IPS-NIHi7 (cell line): Measurements from ENCODE around the gene KRT83.
"Not testable (repeated sequence)": the region's sequence is repeated elsewhere in the genome, so short reads cannot be mapped to it uniquely, and the experiment has no call there.

ENCODE experiments used
- DNase-seq: peaks from one replicate; pipeline ENCODE4 v3.0.0; 2012; ENCODE audit warnings: mixed read lengths; ENCODE audit errors: extremely low spot score

The KRT83 gene

GRCh38 chr12:52308806-52309425, 12.3 kb downstream of the KRT83 start:
- no peak for DNase-seq

DNA sequence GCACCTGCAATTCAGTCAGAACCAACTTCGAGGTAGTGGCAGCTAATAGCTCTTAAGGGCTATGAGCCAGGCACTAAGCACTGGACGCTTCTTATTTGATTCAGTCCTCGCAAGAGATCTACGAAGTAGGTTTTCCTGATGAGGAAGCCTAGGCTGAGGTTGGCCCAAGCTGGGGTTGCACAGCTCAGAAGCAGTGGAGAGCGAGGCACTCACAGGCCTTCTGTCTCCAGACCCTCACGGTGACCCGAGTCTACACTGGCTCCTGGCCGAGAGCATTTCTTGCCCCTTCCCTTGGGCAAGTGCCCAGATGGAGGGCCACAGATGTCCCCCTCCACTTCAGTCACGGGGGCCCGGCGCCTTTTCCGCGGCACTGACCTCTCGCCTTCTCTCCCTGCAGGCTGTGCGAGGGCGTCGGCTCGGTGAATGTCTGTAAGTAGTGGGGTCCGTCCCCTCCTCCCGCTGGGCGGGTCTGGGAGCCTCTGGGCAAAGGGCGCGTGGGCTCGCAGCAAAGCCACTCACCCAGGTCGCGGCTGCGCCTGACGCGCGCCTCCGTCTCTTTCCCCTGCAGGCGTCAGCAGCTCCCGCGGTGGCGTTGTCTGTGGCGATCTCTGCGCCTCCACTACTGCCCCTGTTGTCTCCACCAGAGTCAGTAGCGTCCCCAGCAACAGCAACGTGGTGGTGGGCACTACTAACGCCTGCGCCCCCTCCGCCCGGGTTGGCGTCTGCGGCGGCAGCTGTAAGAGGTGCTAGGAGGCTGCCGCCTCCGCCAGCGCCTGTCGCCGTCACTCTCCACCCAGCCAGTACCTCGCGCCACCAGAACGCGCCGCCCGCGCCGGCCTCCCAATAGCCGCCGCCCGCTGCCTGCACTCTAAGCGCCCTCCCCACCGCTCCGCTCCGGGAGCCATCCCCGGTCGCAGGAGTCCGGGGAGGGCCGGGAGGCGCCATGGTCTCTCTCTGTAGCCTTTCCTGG, 13.1 kb downstream of the KRT83 start:
- peak; percentile 82 for DNase-seq

DNA sequence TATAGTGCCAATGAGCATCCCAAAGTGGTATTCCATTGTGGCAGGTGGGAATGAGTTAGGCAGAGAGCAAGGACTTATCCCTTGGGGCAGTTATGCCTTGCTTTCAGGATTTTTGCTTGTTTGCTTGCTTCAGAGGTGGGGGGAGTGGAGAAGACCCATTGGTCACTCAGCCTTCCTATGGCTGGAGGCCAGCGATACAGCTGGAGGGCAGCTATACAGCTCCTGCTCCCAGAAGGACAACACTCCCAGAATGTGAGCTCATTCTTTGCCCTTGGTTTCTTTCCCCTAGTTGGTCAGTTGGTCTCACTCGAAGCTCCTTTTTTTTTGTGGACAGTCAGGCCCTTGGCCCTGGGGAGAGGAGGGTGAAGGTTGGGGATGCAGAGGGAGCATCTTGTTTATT, 14.5 kb downstream of the KRT83 start:
- no peak for DNase-seq

- no peak for DNase-seq
These were observed 15.1 kb downstream of the KRT83 start for GRCh38 chr12:52305921-52306705.

- not testable (repeated sequence) for DNase-seq
These were observed 16.2 kb downstream of the KRT83 start for GRCh38 chr12:52304941-52305411.

DNA sequence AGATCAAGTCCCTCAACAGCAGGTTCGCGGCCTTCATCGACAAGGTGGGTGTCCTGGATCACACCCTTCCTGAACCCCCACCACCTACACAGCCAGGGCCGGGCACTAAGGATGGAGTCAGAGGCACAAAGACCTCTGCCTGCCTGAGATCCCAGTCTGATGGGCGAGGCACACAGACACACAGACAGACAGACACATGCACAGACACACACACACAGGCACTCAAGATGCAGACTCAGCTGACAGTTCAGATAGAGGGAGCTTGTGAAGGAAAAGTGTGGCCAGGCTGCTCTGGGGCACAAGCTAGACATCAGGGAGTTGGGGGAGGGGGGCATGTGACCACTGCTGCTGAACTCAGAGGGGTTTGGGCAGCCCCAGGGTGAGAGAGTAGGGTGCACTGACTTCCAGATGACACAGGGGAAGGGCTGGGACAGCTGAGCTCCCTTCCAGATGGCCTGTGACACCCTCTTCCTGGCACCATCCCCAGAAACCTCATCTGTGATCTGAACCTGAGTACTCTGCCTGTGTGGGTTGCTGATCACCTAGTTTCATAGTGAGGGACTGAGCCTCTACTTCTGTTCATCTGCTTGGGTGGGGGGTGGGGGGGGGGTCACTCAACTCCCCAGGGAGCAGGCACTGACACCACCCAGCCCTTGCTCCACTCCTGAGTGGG, 18.8 kb downstream of the KRT83 start:
- not testable (repeated sequence) for DNase-seq

DNA sequence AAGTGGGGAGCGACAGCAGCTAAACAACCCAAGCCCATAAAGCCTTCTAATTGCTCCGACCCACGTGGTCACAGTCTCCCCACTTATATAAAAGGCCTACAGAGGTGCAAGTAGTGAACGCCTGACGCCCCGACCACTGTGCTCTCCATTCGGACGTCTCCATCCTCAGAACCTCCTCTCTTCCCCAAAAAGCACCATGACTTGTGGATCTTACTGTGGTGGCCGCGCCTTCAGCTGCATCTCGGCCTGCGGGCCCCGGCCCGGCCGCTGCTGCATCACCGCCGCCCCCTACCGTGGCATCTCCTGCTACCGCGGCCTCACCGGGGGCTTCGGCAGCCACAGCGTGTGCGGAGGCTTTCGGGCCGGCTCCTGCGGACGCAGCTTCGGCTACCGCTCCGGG, 19.5 kb downstream of the KRT83 start:
- not testable (repeated sequence) for DNase-seq

DNA sequence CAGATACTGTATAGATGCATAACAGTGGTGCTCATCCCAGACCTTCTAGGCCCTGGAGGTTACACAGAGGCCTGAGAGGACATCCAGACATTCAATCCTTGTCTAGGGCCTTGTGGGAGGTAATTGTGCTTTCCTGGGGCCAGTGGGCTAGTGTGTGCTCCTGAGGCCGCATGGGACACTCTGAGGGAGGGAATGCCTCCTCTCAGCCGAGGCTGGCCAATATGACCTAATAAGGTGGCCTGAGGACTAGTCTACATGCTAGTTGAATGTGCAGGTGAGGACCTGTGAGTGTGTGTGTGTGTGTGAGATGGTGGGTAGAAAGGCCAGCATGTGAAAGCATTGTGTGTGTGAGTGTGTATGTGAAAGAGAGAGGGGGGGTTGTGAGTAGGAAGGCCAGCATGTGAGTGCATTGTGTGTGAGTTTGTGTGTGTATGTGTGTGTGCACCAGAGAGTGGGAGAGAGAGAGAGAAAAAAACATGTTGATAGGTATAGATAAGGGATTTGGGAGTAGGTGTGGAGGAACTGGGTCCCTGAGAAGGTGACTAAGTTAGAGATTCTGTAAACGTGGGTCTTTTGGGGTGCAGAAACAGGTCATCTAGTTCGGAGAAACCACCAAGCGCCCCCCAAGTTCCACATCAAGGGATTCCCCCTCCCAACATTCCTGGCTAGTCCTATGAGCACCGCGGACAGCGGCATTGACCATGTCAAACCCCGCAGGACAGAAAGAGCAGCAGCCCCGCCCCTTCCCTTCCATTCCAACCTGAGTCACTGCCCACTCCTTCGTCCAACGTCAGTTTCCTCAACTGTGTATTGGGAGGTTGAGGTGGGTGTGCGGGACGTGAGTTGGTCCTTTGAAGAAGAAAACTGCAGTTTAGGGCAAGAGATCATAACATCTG, 20.2 kb downstream of the KRT83 start:
- peak; percentile 69 for DNase-seq

DNA sequence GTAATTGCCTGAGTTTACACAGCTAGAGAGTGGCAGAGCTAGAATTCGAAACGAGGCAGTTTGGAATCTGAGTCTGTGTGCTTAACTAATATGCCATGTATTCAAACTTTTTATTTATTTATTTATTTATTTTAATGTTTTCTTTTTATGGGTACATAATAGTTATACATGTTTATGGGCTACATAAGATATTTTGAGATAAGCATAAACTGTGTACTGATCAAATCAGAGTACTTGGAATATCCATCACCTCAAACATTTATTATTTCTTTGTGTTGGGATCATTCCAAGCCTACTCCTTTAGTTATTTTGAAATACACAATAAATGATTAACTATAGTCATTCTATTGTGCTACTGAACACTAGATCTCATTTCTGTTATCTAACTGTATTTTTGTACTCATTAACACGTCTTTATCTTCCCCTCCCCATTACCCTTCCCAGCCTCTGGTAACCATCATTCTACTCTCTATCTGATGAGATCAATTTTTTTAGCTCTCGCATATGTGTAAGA, 22.5 kb downstream of the KRT83 start:
- DNase-seq, result no peak

DNA sequence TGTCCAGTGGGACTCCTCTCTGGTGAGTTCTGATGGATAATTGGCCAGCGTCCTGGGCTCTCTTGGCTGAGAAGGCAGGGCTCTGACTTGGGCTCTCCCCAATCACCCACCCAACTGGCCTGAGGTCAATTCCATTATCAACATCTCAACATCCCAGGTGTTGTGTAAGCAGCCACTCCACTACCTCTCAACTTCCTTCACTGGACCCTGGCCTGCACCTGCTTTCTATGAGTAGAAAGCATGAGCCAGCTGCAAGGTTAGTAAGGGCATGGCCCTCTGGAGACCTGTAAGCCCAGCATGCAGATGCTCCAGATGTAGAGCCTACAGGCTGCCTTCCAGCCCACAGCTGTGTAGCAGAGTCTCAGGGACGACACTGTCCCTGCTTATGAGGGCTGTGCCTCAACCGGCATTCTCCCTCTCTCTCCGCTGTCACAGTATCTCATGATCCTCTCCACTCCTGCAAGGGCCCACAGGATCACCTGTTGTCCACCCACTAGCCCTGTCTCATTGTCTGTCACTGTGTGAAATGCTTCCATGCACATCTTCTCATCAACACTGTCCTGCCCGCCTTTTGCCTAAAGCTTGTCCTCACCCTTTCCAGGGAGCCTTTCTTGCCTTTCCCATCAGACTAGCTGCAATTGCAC, 24.5 kb downstream of the KRT83 start:
- DNase-seq, result no peak

- no peak for DNase-seq
These were observed 25.5 kb downstream of the KRT83 start for GRCh38 chr12:52295663-52296062.

GRCh38 chr12:52294803-52295202, 26.4 kb downstream of the KRT83 start:
- DNase-seq, result no peak

DNA sequence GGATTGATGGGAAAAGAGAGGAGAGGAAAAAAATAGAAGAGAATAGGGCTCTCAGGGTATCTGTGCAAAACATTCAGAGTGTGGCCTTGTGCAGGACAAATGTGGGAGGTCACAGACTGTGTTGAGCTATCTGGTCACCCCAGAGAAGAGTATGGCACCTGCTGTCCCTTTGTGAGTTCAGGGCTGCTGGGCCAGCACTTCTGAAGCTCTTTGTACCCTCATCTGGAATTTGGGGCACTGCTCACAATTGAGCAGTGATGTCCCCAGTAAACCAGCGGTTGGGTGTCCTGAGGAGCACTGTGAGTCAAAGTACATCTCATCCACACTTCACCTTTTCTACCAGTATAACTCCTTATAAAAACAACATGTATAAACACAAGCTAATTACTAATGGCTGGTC, 27.3 kb downstream of the KRT83 start:
- no peak for DNase-seq

DNA sequence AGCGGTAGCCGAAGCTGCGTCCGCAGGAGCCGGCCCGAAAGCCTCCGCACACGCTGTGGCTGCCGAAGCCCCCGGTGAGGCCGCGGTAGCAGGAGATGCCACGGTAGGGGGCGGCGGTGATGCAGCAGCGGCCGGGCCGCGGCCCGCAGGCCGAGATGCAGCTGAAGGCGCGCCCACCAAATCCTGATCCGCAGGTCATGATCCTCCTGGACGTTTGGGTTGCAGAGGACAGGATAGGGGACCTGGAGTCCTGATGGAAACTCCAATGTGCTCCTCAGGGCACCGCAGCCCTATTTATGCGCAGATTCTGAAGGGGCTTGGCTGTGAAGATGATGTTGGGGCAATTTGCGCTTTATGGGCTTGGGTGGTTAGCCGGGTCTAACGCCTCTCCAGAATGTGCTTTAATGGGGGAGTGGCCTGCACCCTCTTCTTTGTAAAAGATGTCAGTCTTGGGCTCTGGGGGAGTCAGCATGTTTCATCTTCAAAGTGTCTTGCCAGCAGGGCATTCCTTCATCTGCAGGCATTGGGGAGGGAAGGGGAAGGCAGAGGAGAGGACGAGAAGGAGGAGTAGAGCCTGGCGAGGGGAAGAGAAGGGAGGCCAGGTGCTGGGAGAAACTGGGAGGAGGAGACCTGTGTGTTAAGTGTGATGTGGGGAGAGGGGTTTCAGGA, 29.8 kb downstream of the KRT83 start, which contains the start of gene KRT81:
Gene KRT81, minus strand, starts transcription at position 268 of the 669 bp plus-strand sequence. Its CDS starts 69 bp downstream, at position 199.
- DNase-seq, result no peak

- DNase-seq, result not testable (repeated sequence)
These were observed 30.6 kb downstream of the KRT83 start for GRCh38 chr12:52290483-52291134.

DNA sequence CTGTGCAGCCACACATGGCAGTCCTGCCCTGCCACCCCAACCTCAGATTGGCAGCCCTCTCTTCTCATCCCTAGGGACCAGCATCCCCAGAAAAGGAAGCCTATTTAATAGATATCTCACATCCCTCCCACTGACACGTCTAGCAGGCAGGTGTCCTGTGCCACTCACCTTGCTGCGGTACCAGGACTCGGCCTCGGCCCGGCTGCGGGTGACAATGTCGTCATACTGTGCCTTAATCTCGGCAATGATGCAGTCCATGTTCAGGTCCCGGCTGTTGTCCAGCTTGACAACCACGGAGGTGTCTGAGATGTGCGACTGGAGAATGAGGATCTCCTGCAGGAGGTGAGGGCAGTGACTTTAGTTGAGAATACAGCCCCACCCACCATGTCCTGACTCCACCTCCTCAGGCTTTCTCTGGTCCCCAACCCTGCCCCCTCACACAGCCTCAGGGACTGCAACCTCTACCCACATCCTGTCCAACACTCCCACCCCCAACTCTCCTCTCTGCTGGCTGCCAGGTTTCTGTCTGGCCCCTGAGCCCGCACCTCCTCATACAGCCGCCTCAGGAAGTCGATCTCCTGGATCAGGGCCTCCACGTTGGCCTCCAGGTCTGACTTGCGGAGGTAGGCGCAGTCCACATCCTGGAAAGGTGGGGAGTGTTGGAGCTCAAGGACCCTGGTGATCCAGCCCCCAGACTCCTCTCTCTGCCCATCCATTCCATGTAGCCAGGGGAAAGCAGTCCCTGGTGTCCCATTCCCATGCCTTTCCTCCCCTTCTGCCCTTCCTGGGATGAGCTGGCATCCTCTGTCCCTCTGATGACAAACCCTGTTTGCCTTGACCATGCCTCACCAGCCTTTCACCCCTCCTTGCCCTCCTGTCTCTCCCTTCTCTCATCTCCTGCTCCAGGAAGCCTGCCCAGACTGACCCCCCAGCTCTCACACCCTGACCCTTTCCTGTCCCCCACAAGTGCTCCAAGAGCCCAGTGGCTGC, 33.1 kb downstream of the KRT83 start:
- DNase-seq, result not testable (repeated sequence)
